C4-2B (cell line): Measurements from ENCODE around the gene KCNMA1.

Experiments used
- H3K27ac ChIP-seq: fragments of 450-650 bp; 2 replicates; pipeline ENCODE4 v1.5.1; 2017
- ZFX ChIP-seq: fragments of 450-650 bp; IDR thresholded peaks from 2 replicates; pipeline ENCODE4 v1.6.1; 2017
- TF ChIP-seq, protein P1 (sequence below): fragments of 450-650 bp; conservative IDR thresholded peaks from 2 replicates; pipeline ENCODE4 v1.5.1; 2017; ENCODE audit warnings: mild to moderate bottlenecking

The KCNMA1 gene

GRCh38 chr10:77320971-77321471 is 316.6 kb downstream of the KCNMA1 start:
- TF ChIP-seq, protein P1, sequence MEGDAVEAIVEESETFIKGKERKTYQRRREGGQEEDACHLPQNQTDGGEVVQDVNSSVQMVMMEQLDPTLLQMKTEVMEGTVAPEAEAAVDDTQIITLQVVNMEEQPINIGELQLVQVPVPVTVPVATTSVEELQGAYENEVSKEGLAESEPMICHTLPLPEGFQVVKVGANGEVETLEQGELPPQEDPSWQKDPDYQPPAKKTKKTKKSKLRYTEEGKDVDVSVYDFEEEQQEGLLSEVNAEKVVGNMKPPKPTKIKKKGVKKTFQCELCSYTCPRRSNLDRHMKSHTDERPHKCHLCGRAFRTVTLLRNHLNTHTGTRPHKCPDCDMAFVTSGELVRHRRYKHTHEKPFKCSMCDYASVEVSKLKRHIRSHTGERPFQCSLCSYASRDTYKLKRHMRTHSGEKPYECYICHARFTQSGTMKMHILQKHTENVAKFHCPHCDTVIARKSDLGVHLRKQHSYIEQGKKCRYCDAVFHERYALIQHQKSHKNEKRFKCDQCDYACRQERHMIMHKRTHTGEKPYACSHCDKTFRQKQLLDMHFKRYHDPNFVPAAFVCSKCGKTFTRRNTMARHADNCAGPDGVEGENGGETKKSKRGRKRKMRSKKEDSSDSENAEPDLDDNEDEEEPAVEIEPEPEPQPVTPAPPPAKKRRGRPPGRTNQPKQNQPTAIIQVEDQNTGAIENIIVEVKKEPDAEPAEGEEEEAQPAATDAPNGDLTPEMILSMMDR, result no peak
- TF ChIP-seq ZFX, result no peak
- no peak overlapping the region for H3K27ac ChIP-seq

DNA sequence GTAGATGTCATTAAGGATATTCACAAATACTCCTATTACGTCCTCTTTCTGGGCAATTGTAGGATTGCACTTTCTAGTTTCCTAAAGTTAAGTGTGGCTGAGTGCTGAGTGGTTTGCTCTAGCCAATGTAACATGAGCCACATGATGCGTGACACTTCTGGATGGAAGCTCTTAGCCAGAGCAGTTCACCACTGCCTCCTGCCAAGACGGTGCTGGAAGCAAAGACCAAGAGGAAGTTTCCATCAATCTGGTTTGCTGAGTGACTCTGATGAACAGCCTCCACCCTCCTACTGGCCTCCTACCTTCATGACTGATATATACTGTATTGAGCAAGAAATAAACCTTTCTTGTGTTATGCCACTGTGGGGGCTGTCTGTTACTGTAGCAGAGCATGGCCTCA is 318.1 kb downstream of the KCNMA1 start:
- no peak overlapping the region; the same call in 1 of the 2 replicates for H3K27ac ChIP-seq

DNA sequence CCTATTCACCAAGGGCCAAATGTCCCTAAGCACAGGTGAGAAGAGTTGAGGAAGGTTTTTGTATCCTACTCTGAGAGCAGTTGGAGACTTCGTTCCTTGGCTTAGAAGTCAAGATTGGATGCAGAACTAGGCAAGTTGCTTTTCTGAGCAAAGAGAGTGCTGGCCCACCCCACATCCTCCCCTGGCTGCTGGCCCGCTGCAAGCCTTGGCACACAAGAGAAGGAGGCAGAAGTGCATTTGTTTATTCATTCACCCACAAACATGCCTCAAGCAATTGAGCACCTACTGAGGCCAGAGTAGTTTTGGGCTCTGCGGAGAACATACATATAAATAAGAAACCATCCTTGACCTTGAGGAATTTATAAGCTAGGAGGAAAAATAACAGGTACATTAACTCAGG is 318.9 kb downstream of the KCNMA1 start:
- H3K27ac ChIP-seq, result no peak overlapping the region
- TF ChIP-seq ZFX, result no peak

More for the DNA sequence above, 318.1 kb downstream of the KCNMA1 start:
- TF ChIP-seq, protein P1, result no peak

- H3K27ac ChIP-seq, result no peak overlapping the region
- TF ChIP-seq ZFX, result no peak
- TF ChIP-seq, protein P1, result no peak
These were observed 320.4 kb downstream of the KCNMA1 start for GRCh38 chr10:77317221-77317620.

GRCh38 chr10:77315496-77316129 is 322.0 kb downstream of the KCNMA1 start:
- no peak for TF ChIP-seq ZFX
- TF ChIP-seq, protein P1, result no peak
- H3K27ac ChIP-seq, result no peak overlapping the region

DNA sequence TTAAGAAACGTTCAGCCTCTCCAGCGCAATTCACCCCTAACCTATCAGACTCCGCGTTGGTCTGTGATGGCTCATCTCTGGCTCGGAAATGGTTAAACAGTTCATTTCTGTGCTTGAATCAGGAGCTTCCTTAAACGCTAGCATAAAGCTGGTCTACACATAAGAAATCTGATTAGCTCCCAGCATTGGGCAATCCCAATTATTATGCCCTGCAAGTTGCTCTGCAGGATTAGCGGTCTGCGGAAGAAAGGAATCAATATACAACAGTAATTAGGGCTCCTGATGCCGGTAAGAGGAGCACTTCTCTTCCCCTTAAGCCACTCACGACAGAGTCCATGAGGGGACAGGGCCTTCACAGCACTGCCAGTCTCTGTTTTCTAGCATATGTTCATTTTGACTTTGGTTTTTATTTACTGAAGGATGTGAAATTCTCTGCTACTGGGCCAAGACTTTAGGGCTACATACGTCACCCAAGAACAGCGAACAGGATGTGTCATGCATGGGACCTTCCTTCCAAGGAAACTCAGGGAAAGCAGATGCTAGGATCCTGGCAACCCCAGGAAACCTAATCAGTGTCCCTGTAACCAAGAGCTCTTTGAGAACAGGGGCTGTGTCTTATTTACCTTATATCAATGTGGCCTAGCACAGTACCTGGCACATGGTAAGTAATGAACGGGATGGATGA is 324.4 kb downstream of the KCNMA1 start:
- TF ChIP-seq ZFX, result no peak
- TF ChIP-seq, protein P1, result no peak
- H3K27ac ChIP-seq, result no peak overlapping the region

DNA sequence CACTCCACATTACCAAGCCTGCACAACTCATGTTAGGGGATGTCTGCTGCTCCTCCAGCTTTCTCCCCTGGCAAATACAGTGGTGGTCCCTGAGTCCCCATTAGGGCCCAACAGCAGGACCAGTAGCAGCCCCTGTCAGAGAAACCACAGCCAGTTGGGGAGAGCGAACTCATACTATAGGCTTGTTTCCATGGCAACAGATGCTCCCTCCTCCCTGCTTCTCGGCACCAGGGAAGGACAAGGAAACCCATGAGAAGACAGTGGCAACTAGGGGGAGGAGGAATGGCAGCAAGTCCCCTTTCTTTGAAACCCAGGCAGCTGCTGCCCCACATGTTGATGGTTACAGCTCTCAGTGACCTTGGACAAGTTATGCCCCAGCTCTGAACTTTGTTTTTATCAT is 326.4 kb downstream of the KCNMA1 start:
- no peak overlapping the region for H3K27ac ChIP-seq
- TF ChIP-seq ZFX, result no peak
- TF ChIP-seq, protein P1, result no peak
